Ecto neural progenitor cell (in vitro differentiated cells): ENCODE results near the gene TTBK2.

Experiments
- DNase-seq: peaks from one replicate; pipeline ENCODE4 v3.0.0-alpha.2; 2018; ENCODE audit warnings: low spot score

Gene TTBK2

GRCh38 chr15:42760759-42761158 lies 159.8 kb downstream of the TTBK2 start:
- DNase-seq, result no peak

GRCh38 chr15:42759093-42759492 lies 161.5 kb downstream of the TTBK2 start:
- DNase-seq, result no peak

- no peak for DNase-seq
Observed at GRCh38 chr15:42750306-42750705, 170.3 kb downstream of the TTBK2 start.

- no peak for DNase-seq
Observed at GRCh38 chr15:42749266-42749665, 171.3 kb downstream of the TTBK2 start.

- DNase-seq, result no peak
Observed at GRCh38 chr15:42744195-42744594, 176.4 kb downstream of the TTBK2 start.

- no peak for DNase-seq
Observed at GRCh38 chr15:42742149-42742548, 178.4 kb downstream of the TTBK2 start.

GRCh38 chr15:42741710-42742109 lies 178.9 kb downstream of the TTBK2 start:
- DNase-seq, result no peak

GRCh38 chr15:42737529-42738328 lies 182.8 kb downstream of the TTBK2 start:
- DNase-seq, result no peak

GRCh38 chr15:42736793-42737528 lies 183.6 kb downstream of the TTBK2 start, which contains the start of gene CDAN1:
Gene CDAN1 (minus strand): TSS chr15:42737128. CDS start chr15:42737102, 26 bp downstream.
- peak; percentile 95 for DNase-seq

- no peak for DNase-seq
Observed at GRCh38 chr15:42736178-42736792, 184.3 kb downstream of the TTBK2 start.

- no peak for DNase-seq
Observed at GRCh38 chr15:42735382-42736165, 185.0 kb downstream of the TTBK2 start.

GRCh38 chr15:42734076-42734672 lies 186.4 kb downstream of the TTBK2 start:
- no peak for DNase-seq

- DNase-seq, result no peak
Observed at GRCh38 chr15:42733027-42733426, 187.6 kb downstream of the TTBK2 start.

GRCh38 chr15:42732095-42732827 lies 188.3 kb downstream of the TTBK2 start:
- no peak for DNase-seq

- DNase-seq, result no peak
Observed at GRCh38 chr15:42731461-42731860, 189.1 kb downstream of the TTBK2 start.

- DNase-seq, result no peak
Observed at GRCh38 chr15:42730536-42730935, 190.0 kb downstream of the TTBK2 start.

GRCh38 chr15:42730135-42730534 lies 190.4 kb downstream of the TTBK2 start:
- no peak for DNase-seq

GRCh38 chr15:42729409-42729808 lies 191.2 kb downstream of the TTBK2 start:
- no peak for DNase-seq

GRCh38 chr15:42728972-42729371 lies 191.6 kb downstream of the TTBK2 start:
- DNase-seq, result no peak

- DNase-seq, result no peak
Observed at GRCh38 chr15:42728560-42728959, 192.0 kb downstream of the TTBK2 start.
